Measurements from ENCODE around the gene PPP1R7.

The PPP1R7 gene

GRCh38 chr2:241228860-241229516 lies 78.7 kb downstream of the PPP1R7 start:
- DNase-seq (no peak), ATAC-seq (no peak)

- DNase-seq: no peak
- ATAC-seq: no peak
Measured at GRCh38 chr2:241229563-241230401, 79.5 kb downstream of the PPP1R7 start.

DNA sequence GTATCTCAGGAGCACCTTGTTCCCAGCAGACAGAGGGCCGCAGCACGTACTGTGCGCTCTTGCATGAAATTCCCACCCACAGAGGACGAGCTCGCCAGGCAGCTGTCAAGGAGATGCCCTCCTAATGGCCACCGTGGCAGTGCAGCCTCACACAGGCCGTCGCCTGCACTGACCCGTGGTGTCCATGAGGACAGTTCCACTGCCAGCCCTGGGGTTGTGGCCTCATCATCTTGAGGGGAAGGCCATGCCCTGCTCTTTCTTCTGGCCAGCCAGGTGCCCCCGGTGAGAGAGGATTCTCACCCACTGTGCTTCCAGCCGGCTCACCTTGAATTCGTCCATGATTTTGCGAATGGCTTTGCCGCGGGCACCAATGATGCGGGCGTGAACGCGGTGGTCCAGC lies 80.2 kb downstream of the PPP1R7 start:
- ATAC-seq (no peak), DNase-seq (no peak)

- DNase-seq (no peak), ATAC-seq (no peak)
Measured at GRCh38 chr2:241232736-241233575, 82.7 kb downstream of the PPP1R7 start.
